CD4-positive, alpha-beta T cell treated with Interferon alpha-2 for 1 hour (primary cell): ENCODE data around the gene RERE.
"Not testable (repeated sequence)": the region's sequence is repeated elsewhere in the genome, so short reads cannot be mapped to it uniquely, and the experiment has no call there.

Experiments used
- DNase-seq, 2 donors: peaks; one replicate each; pipeline ENCODE4 v3.0.0-alpha.2; 2020 to 2022

Gene RERE

GRCh38 chr1:8465013-8465412, 352.4 kb downstream of the RERE start:
- DNase-seq, result no peak

GRCh38 chr1:8464377-8464776, 353.1 kb downstream of the RERE start:
- no peak for DNase-seq

GRCh38 chr1:8463144-8463927, 354.1 kb downstream of the RERE start:
- peak in 1 of 2 donors; percentile 15 for DNase-seq

GRCh38 chr1:8462371-8462892, 355.0 kb downstream of the RERE start:
- DNase-seq, result no peak

- DNase-seq, result no peak
These were observed 355.9 kb downstream of the RERE start for GRCh38 chr1:8461351-8462110.

GRCh38 chr1:8460784-8461183, 356.7 kb downstream of the RERE start:
- no peak for DNase-seq

GRCh38 chr1:8460132-8460544, 357.3 kb downstream of the RERE start:
- DNase-seq, result no peak

GRCh38 chr1:8458607-8459006, 358.8 kb downstream of the RERE start:
- no peak for DNase-seq

- no peak for DNase-seq
These were observed 359.6 kb downstream of the RERE start for GRCh38 chr1:8457760-8458381.

- no peak for DNase-seq
These were observed 360.4 kb downstream of the RERE start for GRCh38 chr1:8456991-8457390.

GRCh38 chr1:8456308-8456912, 361.0 kb downstream of the RERE start:
- no peak for DNase-seq

GRCh38 chr1:8455700-8456307, 361.6 kb downstream of the RERE start:
- DNase-seq, result no peak

- no peak for DNase-seq
These were observed 367.1 kb downstream of the RERE start for GRCh38 chr1:8450312-8450711.

GRCh38 chr1:8448911-8449661, 368.4 kb downstream of the RERE start:
- DNase-seq, result no peak

- DNase-seq, result not testable (repeated sequence)
These were observed 368.9 kb downstream of the RERE start for GRCh38 chr1:8448505-8448904.

GRCh38 chr1:8447616-8448150, 369.8 kb downstream of the RERE start:
- DNase-seq, result no peak

- not testable (repeated sequence) for DNase-seq
These were observed 371.3 kb downstream of the RERE start for GRCh38 chr1:8446119-8446518.

GRCh38 chr1:8443558-8444194, 373.8 kb downstream of the RERE start:
- DNase-seq, result no peak

- DNase-seq, result no peak
These were observed 376.0 kb downstream of the RERE start for GRCh38 chr1:8441426-8441825.

- DNase-seq, result peak in 1 of 2 donors; percentile 70
These were observed 378.3 kb downstream of the RERE start for GRCh38 chr1:8439015-8439702.
